AG08396 (cell line): ENCODE measurements around the gene POLR2J3.
"Not testable (repeated sequence)": the region's sequence is repeated elsewhere in the genome, so short reads cannot be mapped to it uniquely, and the experiment has no call there.

Experiments
- DNase-seq: peaks from one replicate; pipeline ENCODE4 v3.0.0; 2012; ENCODE audit warnings: low spot score, mixed read lengths

POLR2J3 gene

DNA sequence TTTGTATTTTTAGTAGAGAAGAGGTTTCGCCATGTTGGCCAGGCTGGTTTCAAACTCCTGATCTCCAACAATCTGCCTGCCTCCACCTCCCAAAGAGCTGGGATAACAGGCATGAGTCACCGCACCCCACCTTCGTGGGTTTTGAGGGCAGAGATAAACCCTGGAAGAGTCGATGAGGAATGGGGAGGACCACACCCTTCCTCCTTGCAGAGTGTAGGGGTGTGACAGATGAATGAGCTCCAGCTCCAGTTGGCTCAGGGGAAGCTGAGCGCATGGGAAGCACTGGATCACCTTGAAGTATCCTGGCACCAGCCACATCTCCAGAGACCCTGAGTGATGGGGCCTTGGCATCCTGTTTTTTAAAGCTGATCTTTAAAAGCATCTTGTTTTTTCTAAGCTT lies 11.1 kb upstream of the POLR2J3 start:
- not testable (repeated sequence) for DNase-seq

- DNase-seq: not testable (repeated sequence)
Measured at GRCh38 chr7:102581722-102582121, 9.3 kb upstream of the POLR2J3 start.

DNA sequence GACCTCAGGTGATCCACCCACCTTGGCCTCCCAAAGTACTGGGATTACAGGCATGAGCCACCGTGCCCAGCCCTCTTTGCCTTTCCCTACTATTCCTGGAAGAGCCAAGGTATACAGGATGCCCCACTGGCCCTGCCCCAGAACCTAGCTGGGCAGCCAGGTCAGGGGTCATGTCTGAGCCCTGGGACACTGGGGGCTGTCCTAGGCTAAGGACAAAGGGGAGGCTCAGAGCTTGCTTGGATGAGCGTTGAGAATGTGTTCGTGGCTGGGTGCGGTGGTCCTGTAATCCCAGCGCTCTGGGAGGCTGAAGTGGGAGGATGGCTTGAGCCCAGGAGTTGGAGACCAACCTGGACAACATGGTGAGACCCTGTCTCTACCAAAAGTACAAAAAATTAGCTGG lies 6.1 kb upstream of the POLR2J3 start:
- DNase-seq: not testable (repeated sequence)

DNA sequence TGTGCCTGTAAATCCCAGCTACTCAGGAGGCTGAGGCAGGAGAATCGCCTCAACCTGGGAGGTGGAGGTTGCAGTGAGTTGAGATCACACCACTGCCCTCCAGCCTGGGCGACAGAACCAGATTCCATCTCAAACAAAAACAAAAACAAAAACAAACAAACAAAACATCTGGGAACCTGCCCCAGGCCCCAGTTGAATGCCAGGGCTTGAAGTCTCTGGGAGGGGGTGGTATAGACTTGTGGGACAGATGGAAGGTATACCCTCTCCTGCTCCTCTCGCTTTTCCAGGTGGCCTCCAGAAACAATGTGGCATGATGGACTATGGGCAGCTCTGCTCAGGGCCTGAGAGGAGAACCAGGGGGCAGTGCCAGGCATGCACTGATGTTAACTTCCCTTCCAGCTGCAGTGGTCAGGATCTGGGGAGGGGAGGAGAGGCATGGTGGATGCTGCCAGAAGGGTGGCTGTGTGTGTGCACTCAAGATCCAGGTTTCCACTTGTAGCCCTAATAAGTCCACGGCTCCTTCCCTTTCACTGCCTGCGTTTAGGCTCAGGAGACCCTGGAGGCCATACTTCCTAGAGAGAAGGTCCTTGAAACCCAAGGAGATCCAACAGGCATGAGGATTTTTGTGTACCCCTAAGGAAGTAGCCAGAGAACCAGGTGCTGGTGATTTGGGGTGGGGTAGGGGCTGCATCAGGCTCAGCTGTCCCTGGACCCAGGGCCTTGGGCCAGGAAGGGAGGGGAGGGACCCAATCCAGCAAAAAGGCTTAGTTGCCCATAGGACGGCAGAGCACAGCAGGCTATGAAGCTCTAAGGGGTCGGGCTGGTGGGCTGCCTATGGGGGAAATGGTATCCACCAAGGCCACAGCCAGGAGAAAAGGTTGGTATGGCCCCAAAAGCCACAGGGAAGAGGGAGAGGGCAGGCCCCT lies 5.2 kb upstream of the POLR2J3 start:
- DNase-seq: not testable (repeated sequence)

DNA sequence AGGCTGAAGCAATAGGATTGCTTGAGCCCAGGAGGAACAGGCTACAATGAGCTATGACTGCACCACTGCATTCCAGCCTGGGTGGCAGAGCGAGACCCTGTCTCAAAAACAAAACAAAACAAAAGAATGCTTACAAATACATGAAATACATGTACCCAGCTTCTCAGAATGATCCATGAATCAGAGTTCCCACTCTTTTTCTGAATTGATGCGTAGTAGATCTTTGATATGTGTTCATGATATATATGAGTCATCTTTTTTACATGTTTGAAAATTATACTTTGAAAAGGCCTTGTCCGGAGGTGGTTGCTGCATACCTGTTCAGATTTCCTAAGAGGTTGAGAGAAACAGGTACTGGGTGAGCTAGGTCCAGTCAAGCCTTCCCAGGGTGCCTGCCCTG lies 4.0 kb upstream of the POLR2J3 start:
- DNase-seq: not testable (repeated sequence)

GRCh38 chr7:102574607-102575006 lies 2.2 kb upstream of the POLR2J3 start:
- DNase-seq: not testable (repeated sequence)

GRCh38 chr7:102568620-102569019 lies 3.8 kb downstream of the POLR2J3 start:
- DNase-seq: not testable (repeated sequence)

DNA sequence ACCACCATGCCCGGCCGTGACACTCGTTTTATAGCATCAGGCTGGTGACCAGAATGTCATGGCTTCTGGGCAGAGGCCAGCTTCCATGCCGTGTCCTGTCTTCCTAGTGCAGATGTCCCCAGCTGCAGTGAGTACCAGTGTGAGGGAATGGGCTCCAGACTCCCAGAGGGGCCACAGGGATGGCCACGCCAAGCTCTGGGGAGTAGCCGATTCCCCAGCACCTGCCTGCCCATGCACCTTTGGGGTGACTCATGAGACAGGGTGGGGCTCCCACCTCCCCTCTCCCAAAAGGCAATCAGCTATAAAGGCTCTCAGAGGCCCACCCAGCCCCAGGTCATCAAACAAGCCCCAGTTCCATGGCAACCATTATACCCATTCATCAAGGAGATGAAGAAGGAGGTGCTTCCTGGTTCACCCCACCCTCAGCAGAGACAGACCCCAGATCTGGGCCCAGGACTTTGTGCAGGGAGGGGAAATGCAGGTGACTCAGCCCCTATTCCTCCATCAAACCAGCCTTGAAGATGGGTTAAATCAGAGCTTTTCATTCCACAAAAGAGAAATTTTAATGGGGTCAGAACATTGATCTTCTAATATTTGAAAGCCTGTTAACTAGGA lies 21.5 kb downstream of the POLR2J3 start, which contains the start of gene SPDYE2:
TSS of gene SPDYE2 (plus strand) at position 419 of the 615 bp plus-strand sequence. CDS start 2,030 bp downstream, outside the sequence.
- DNase-seq: not testable (repeated sequence)

- not testable (repeated sequence) for DNase-seq
Measured at GRCh38 chr7:102546353-102546752, 26.0 kb downstream of the POLR2J3 start.

- not testable (repeated sequence) for DNase-seq
Measured at GRCh38 chr7:102545288-102545687, 27.1 kb downstream of the POLR2J3 start.

DNA sequence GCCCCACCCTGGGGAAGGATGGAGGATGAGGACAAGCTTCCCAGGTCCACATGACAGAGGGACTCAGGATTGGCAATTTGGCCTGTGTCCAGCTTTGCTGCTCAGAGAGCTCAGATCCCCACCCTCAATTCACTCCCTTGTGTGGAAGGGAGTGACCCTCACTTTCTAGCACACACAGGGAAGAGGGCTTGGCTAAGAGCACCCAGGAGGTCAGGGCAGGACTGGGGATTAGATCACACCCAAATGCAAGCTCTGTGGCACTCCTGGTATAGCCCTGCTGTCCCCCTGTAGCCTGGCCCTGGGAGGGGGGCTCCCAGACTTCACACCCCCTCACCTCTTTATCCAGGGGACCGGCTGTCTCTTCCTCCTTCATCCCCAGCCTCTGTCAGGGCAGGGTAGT lies 28.0 kb downstream of the POLR2J3 start:
- not testable (repeated sequence) for DNase-seq

GRCh38 chr7:102543596-102543995 lies 28.8 kb downstream of the POLR2J3 start, which contains the start of gene UPK3BL2:
Gene UPK3BL2, minus strand, starts transcription at chr7:102543696. Its CDS starts 60 bp downstream, at chr7:102543636.
- not testable (repeated sequence) for DNase-seq

DNA sequence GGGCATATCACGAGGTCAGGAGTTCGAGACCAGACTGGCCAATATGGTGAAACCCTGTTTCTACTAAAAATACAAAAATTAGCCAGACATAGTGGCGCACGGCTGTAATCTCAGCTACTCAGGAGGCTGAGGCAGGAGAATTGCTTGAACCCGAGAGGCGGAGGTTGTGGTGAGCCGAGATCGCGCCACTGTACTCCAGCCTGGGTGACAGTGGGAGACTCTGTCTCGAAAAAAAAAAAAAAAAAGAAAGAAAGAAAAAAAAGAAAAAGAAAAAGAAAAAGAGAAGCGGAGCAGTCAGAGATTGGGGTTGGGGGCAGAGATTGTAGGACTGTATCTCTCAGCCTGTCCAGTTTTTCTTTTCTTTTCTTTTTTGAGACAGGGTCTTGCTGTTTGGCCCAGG lies 29.6 kb downstream of the POLR2J3 start:
- not testable (repeated sequence) for DNase-seq

DNA sequence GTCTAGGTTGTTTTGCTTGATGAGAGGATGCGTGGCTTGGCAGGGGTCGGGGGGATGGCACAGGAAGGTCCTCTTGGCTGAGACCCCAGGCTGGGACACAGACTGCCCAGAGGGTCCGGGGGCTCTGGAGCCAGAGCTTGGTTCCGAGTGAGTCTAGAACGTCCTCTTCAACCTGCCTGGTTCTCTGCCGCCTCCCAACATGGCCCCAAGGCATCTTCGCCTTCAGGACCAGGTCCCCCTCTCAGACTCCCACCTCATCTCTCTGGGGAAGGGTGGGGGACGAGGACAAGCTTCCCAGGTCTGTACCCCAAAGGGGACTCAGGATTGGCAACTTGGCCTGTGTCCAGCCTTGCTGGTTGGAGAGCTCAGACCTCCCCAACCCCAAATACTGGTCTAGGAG lies 30.3 kb downstream of the POLR2J3 start:
- not testable (repeated sequence) for DNase-seq

- DNase-seq: not testable (repeated sequence)
Measured at GRCh38 chr7:102540604-102541003, 31.8 kb downstream of the POLR2J3 start.

DNA sequence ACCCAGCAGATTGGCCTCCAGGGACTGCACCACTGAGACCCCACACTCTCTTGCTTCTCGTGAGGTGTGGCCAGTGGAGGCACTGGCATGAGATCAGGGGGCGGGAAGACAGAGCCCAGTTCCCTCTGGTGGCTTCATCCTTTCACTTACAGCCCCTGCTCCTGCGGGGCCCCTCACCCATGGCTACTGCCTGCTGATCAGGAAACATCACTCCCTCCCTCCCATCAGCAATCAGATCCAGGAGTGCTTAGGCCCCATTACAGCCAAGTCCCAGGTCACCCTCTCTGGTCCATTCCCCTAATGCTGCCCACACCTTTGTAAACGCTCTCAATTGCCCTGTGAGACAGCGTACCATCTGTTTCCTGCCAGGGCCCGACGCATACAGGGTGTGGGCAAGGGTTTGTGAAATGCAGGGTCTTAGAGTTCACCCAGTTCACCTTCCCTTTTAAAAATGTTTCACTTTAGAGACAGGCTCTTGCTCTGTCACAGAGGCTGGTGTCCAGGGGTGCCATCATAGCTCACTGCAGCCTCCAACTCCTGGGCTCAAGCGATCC lies 37.2 kb downstream of the POLR2J3 start:
- DNase-seq: not testable (repeated sequence)

GRCh38 chr7:102532127-102532526 lies 40.3 kb downstream of the POLR2J3 start:
- not testable (repeated sequence) for DNase-seq

DNA sequence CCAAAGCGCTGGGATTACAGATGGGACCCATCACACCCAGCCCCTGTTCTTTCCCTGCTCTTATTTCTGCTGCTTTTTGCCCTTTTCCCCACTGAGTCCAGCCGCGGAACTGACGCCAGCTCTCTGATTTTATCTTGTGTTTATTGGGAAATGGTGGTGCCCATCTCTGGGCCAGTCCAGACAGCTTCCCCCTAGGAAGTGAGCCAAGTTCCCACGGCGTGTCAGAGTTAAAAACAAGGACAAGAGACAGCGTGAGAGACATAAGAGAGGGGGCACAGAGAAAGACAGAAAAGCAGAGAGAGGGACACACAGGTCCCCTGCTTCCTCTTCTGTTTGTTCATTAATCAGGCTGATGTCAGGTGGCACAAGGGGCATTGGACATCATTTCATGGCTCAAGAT lies 40.8 kb downstream of the POLR2J3 start:
- not testable (repeated sequence) for DNase-seq

- not testable (repeated sequence) for DNase-seq
Measured at GRCh38 chr7:102527822-102528793, 44.3 kb downstream of the POLR2J3 start.

GRCh38 chr7:102527182-102527581 lies 45.2 kb downstream of the POLR2J3 start:
- DNase-seq: not testable (repeated sequence)

DNA sequence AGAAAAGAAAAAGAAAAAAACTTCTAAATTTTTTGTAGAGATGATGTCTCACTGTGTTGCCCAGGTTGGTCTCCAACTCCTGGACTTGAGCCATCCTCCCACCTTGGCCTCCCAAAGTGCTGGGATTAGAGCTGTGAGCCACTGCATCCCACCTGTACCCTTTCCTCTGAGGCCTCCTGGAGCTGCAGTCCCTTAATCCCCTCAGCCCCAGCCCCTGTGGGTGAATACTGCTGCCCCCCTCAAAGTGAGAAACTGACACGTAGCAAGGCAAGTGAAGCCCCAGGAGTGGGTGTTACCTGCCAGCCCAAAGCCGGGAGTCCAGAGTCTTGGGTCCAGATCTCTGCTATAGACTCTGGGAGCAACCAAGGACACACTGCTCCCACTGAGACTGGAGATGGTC lies 47.6 kb downstream of the POLR2J3 start:
- DNase-seq: not testable (repeated sequence)
